GM21529 (cell line): Measurements from ENCODE around the gene IL5RA.

ENCODE experiments used
- ATAC-seq: cut with Tn5 transposase; IDR thresholded peaks from one replicate; pipeline ENCODE4 v1.9.1; 2021; ENCODE audit not compliant: unreplicated experiment

The IL5RA gene

DNA sequence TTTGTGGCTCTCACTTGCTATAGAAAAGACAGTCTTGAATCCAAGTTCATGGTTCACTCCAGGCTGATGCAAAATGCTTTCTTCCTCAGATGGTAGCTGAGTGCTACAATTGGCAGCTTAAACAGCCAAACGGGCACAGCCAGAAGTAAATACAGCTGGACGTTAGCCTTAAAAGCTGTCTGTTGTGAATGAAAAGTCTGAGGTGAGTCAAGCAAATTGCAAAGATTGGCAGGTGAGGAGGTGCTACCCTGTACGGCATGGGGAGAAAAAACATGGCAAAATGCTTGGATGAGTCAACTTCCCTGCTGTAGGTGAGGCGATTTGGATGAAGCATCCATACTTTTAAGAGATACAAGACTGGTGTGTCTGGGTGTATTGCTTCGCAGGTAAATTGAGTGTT is 40.5 kb downstream of the IL5RA start:
- ATAC-seq: no peak

DNA sequence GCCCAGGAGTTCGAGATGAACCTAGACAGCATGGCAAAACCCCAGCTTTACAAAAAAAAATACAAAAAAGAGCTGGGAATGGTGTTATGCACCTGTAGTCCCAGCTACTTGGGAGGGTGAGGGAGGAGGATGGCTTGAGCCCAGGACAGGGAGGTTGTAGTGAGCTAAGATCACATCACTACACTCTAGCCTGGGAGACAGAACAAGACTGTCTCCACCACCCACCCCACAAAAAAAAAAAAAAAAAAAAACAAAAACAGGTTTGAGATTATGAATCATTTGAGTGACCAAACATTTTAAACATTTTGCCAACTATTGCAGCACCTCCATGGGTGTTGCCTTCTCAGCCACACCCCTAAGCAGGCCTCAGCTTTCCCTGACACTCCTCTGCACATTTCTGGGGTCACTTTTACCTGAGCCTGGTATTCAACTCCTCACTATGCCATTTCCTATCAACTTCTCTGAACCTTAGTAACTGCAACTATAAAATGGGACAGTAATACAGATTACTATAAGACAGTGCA is 41.8 kb downstream of the IL5RA start:
- no peak for ATAC-seq

- ATAC-seq: no peak
Observed at GRCh38 chr3:3066910-3067309, 43.3 kb downstream of the IL5RA start.

DNA sequence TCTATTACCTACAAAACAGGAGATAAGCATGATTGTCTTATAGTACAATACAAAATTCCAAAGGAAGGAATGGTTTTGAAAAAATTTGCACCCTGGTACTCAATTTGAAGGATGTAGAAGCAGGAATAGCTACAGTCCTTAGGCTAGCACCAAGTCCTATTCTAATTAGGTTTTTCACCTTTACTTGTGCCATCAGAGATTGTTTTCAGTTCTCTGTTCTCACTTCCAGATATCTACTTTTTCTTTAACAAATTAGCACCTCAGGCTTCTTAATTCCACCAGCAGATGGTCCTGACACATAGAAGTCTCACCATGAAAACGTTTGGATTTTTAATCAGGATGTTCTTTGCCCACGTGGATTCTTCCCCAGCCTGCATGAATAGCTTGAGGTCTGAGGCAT is 43.8 kb downstream of the IL5RA start:
- peak; percentile 83 for ATAC-seq

GRCh38 chr3:3065876-3066275 is 44.3 kb downstream of the IL5RA start:
- no peak for ATAC-seq

- ATAC-seq: no peak
Observed at GRCh38 chr3:3064297-3064696, 45.9 kb downstream of the IL5RA start.

DNA sequence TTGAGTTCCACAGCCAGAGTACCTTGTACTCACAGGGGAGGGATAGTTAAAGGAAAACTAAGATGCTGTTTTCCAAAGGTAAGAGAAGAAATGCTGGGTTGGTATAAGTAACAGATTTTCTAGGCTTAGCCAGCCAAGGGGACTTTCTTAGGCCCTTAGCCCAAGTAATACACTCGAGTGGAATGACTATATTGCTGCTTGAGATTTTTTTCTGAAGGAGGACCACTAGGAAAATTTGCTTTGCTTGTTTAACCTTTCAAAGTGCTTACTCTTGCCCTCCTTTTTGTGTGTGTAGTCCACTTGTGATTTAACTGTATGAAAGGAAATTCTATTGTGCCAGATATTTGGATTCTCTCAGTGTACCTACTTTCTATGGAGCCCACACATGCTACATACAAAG is 50.5 kb downstream of the IL5RA start:
- ATAC-seq: no peak

- no peak for ATAC-seq
Observed at GRCh38 chr3:3053974-3054373, 56.2 kb downstream of the IL5RA start.

- no peak for ATAC-seq
Observed at GRCh38 chr3:3038201-3038991, 71.8 kb downstream of the IL5RA start.

DNA sequence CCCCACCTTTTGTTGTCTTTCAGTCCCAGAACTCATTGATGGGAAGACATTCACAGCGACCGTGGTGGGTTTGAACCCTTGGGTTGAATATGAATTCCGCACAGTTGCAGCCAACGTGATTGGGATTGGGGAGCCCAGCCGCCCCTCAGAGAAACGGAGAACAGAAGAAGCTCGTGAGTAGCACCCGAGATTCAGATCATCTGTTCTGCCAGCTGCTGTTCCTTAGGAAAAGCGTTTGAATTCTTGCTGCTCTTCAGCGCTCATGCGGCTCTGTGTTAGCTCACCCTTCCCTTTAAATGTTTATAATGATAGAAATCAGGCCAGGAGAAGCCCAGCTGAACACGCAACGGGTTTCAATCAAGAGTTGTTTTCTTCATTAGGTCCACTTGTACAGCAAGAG is 73.0 kb downstream of the IL5RA start:
- no peak for ATAC-seq

- ATAC-seq: no peak
Observed at GRCh38 chr3:3031326-3031725, 78.8 kb downstream of the IL5RA start.

DNA sequence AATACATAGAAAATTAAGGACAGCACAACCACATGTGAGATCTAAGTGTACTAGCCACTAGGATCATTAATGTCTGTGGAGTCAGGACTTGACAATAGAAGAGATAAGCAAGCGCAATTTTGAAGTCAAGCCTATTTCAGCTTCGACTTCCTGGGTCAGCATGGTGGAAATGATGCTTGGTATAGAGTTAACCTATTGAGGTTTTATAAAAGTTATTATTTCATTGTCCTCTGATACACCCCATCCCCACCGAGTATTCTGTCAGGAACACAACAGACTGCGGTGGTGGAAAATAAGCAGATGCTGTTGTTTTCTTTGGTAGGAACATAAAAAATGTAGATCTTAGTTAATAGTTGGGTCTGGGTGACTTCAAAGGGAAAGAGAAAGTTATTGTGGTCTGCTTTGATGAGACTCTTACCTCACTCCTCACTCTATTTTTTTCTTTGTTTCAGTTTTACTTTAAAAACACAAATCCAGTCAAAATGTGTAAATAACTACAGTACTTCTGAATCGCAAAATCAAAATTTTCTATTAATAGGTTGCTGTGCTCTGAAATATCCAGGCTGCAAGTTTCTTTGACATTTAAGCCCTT is 82.1 kb downstream of the IL5RA start:
- peak; percentile 95 for ATAC-seq

- no peak for ATAC-seq
Observed at GRCh38 chr3:3023111-3023745, 86.9 kb downstream of the IL5RA start.

- ATAC-seq: no peak
Observed at GRCh38 chr3:3020209-3020608, 90.0 kb downstream of the IL5RA start.
